ENCODE results near the gene ODAD3.

- TF ChIP-seq, protein P1, sequence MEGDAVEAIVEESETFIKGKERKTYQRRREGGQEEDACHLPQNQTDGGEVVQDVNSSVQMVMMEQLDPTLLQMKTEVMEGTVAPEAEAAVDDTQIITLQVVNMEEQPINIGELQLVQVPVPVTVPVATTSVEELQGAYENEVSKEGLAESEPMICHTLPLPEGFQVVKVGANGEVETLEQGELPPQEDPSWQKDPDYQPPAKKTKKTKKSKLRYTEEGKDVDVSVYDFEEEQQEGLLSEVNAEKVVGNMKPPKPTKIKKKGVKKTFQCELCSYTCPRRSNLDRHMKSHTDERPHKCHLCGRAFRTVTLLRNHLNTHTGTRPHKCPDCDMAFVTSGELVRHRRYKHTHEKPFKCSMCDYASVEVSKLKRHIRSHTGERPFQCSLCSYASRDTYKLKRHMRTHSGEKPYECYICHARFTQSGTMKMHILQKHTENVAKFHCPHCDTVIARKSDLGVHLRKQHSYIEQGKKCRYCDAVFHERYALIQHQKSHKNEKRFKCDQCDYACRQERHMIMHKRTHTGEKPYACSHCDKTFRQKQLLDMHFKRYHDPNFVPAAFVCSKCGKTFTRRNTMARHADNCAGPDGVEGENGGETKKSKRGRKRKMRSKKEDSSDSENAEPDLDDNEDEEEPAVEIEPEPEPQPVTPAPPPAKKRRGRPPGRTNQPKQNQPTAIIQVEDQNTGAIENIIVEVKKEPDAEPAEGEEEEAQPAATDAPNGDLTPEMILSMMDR (IDR thresholded peaks at IDR 0.05) = no peak
- TF ChIP-seq POLR2A (IDR thresholded peaks at IDR 0.05; ENCODE audit: low read depth) (no peak), EP300 (IDR thresholded peaks at IDR 0.05) (no peak)
Measured at GRCh38 chr19:11416346-11417052, 18.4 kb downstream of the ODAD3 start.

Measured in esophagus muscularis mucosa (tissue), 4 donors.